Osteocyte (in vitro differentiated cells): ENCODE measurements around the gene USP13. TPM values are rescaled to one million over a fixed set of nuclear protein-coding genes. Genes with fewer than 3 reads are reported as not detected.

ENCODE experiments used
- DNase-seq: peaks from one replicate; pipeline ENCODE4 v3.0.0; 2021; ENCODE audit warnings: mixed read lengths; ENCODE audit not compliant: unreplicated experiment; ENCODE audit errors: extremely low spot score
- H3K27ac Mint-ChIP-seq: one replicate; pipeline ENCODE4 v1.8.0; 2021; ENCODE audit warnings: mild to moderate bottlenecking, mixed read lengths; ENCODE audit not compliant: unreplicated experiment
- H3K27me3 Mint-ChIP-seq: one replicate; pipeline ENCODE4 v1.8.0; 2021; ENCODE audit warnings: mixed read lengths; ENCODE audit not compliant: unreplicated experiment
- H3K36me3 Mint-ChIP-seq: one replicate; pipeline ENCODE4 v1.8.0; 2021; ENCODE audit warnings: mixed read lengths; ENCODE audit not compliant: unreplicated experiment
- H3K4me1 Mint-ChIP-seq: one replicate; pipeline ENCODE4 v1.8.0; 2021; ENCODE audit warnings: mixed read lengths; ENCODE audit not compliant: unreplicated experiment
- H3K4me3 Mint-ChIP-seq: one replicate; pipeline ENCODE4 v1.8.0; 2021; ENCODE audit warnings: mild to moderate bottlenecking, moderate library complexity, mixed read lengths; ENCODE audit not compliant: unreplicated experiment
- H3K9me3 Mint-ChIP-seq: one replicate; pipeline ENCODE4 v1.8.0; 2021; ENCODE audit warnings: mixed read lengths; ENCODE audit not compliant: unreplicated experiment
- total RNA-seq: library from RNA; stranded (reverse); gene quantifications from 2 replicates; pipeline ENCODE4 v1.2.1, GENCODE V29; 2021
- TF ChIP-seq, protein P1 (sequence below): fragments of 200-600 bp; sonication (generic); IDR thresholded peaks from 2 replicates; pipeline ENCODE4 v1.5.0; 2021; ENCODE audit warnings: antibody characterized with exemption, mild to moderate bottlenecking, moderate library complexity

The USP13 gene
- total RNA-seq, 1 donor from 2014 or later: 36.3 TPM

DNA sequence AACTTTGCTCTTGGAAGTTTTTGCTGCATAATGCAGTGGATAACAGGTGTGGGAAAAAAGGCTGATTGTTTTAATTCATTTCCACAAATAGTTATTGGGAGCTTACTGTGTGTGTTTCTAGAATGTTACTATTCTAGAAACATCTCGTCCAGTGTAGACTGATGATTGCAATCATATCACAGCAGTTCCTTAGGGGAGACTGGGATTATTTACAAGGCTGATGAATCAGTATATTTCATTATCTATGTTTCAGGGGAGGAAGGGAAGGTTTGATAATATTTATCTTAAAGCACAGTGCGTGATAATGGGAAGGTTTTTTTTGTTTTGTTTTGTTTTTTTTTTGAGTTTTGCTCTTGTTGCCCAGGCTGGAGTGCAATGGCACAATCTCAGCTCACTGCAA, 2.4 kb downstream of the USP13 start:
- TF ChIP-seq, protein P1, sequence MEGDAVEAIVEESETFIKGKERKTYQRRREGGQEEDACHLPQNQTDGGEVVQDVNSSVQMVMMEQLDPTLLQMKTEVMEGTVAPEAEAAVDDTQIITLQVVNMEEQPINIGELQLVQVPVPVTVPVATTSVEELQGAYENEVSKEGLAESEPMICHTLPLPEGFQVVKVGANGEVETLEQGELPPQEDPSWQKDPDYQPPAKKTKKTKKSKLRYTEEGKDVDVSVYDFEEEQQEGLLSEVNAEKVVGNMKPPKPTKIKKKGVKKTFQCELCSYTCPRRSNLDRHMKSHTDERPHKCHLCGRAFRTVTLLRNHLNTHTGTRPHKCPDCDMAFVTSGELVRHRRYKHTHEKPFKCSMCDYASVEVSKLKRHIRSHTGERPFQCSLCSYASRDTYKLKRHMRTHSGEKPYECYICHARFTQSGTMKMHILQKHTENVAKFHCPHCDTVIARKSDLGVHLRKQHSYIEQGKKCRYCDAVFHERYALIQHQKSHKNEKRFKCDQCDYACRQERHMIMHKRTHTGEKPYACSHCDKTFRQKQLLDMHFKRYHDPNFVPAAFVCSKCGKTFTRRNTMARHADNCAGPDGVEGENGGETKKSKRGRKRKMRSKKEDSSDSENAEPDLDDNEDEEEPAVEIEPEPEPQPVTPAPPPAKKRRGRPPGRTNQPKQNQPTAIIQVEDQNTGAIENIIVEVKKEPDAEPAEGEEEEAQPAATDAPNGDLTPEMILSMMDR: no peak
- H3K9me3 Mint-ChIP-seq: no peaks in the 10 kb centered on the region
- peak overlapping the region; percentile 95 for H3K27ac Mint-ChIP-seq
- DNase-seq: no peak
- peaks cover 54% of the 10 kb centered on the region for H3K4me1 Mint-ChIP-seq
- H3K4me3 Mint-ChIP-seq: peak overlapping the region; percentile 93
- H3K36me3 Mint-ChIP-seq: peaks cover 5% of the 10 kb centered on the region
- H3K27me3 Mint-ChIP-seq: no peaks in the 10 kb centered on the region

DNA sequence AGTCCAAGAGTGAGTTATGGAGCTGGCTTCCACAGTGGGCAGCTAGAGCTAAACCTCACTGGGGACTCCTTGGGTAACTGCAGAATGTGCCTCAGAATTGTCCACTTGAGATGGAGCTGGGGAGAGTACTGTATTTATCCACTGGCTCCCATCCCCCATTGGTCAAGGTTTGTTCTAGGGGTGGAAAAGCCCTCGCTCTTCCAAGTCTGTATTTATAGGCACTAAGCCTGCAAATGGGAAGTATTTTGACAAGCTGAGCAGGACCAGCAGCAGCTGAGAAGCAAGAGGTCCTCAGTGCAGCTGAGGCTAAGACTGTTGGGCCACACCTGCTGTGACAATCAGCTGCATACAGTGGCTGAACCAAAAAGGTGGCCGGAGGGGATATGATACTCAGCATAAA, 5.8 kb downstream of the USP13 start:
- H3K27ac Mint-ChIP-seq: no peak overlapping the region
- peak; percentile 15 for DNase-seq
- peaks cover 55% of the 10 kb centered on the region for H3K4me1 Mint-ChIP-seq
- no peak overlapping the region for H3K4me3 Mint-ChIP-seq
- H3K36me3 Mint-ChIP-seq: peaks cover 5% of the 10 kb centered on the region
- no peaks in the 10 kb centered on the region for H3K9me3 Mint-ChIP-seq
- H3K27me3 Mint-ChIP-seq: no peaks in the 10 kb centered on the region
- TF ChIP-seq, protein P1: no peak

DNA sequence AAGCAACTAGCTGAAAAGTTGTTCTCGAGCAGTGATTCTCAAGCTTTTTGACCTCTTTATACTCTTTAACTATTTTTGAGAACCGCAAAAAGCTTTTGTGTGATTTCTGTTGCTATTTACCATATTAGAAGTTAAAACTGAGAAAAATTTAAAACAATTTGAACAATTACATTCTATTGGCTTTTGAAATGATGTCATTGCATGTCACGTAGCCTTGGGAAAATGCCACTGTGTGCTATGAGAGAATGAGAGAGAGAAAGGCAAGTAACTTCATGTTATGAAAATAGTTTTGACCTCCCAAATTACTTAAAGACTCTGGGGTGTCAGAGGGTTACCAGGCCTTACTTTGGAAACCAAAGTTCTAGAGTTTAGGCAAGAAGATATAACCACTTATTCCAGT, 8.0 kb downstream of the USP13 start:
- Mint-ChIP-seq H3K27ac (no peak overlapping the region), H3K27me3 (no peaks in the 10 kb centered on the region), H3K4me3 (no peak overlapping the region), H3K36me3 (peaks cover 3% of the 10 kb centered on the region), H3K4me1 (peaks cover 52% of the 10 kb centered on the region), H3K9me3 (no peaks in the 10 kb centered on the region)
- TF ChIP-seq, protein P1: no peak
- no peak for DNase-seq

DNA sequence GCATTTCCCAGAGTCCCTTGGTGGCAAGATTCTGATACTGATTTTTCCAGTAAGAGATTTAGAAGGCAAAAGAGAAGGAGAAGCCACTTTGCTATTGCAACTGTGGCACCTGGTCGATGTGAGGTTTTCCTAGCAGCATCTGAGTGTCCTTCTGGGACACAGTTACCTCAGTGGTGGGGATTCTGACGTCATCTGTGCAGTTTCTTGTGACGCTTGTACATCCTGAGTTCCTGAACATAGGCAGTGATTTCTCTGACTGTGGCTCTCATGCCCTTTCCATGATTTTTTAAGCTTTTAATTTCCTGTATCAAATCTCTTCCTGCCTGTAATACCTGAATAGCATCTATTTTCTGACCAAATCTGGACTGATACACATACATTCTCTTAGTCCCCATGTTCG, 8.9 kb downstream of the USP13 start:
- Mint-ChIP-seq H3K27me3 (no peaks in the 10 kb centered on the region), H3K4me1 (peaks cover 52% of the 10 kb centered on the region), H3K9me3 (no peaks in the 10 kb centered on the region), H3K27ac (no peak overlapping the region), H3K36me3 (peaks cover 2% of the 10 kb centered on the region), H3K4me3 (no peak overlapping the region)
- no peak for DNase-seq
- TF ChIP-seq, protein P1: no peak

DNA sequence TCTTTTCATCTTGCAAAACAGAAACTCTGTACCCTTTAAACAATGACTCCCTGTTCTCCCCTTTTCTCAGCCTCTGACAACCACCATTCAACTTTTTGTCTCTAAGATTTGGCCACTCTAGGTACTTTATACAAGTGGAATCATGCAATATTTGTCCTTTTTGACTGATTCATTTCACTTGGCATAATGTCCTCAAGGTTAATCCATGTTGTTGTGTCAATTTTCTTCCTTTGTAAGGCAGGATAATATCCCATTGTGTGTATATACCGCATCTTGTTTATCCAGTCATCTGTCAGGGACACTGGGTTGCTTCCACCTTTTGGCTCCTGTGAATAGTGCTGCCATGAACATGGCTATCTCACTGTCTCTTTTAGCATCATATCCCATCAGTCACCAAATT, 10.3 kb downstream of the USP13 start:
- TF ChIP-seq, protein P1: no peak
- DNase-seq: no peak
- Mint-ChIP-seq H3K27me3 (no peaks in the 10 kb centered on the region), H3K9me3 (no peaks in the 10 kb centered on the region), H3K27ac (no peak overlapping the region), H3K4me3 (no peak overlapping the region), H3K36me3 (peaks cover 2% of the 10 kb centered on the region), H3K4me1 (peaks cover 55% of the 10 kb centered on the region)
